Neural progenitor cell (in vitro differentiated cells): ENCODE measurements around the gene HEMGN. TPM values are rescaled to one million over a fixed set of nuclear protein-coding genes. Genes with fewer than 3 reads are reported as not detected.

Experiments
- DNase-seq: peaks from one replicate; pipeline ENCODE4 v3.0.0-alpha.2; 2016; ENCODE audit warnings: low spot score
- H2AFZ ChIP-seq: fragments of 200-600 bp; sonication (generic); replicated peaks from 2 replicates; pipeline ENCODE4 v1.6.1; 2016; ENCODE audit warnings: antibody characterized with exemption
- H3F3A ChIP-seq: fragments of 200-600 bp; sonication (generic); 2 replicates; pipeline ENCODE4 v1.6.1; 2016; ENCODE audit warnings: antibody characterized with exemption, low read depth
- H3K27ac ChIP-seq: fragments of 200-600 bp; sonication (generic); 2 replicates; pipeline ENCODE4 v1.5.1; 2016; ENCODE audit warnings: mild to moderate bottlenecking
- H3K27me3 ChIP-seq: fragments of 200-600 bp; sonication (generic); 2 replicates; pipeline ENCODE4 v1.6.1; 2016; ENCODE audit warnings: mild to moderate bottlenecking, moderate library complexity
- H3K36me3 ChIP-seq: fragments of 200-600 bp; sonication (generic); 2 replicates; pipeline ENCODE4 v1.5.1; 2016
- H3K4me1 ChIP-seq: fragments of 200-600 bp; sonication (generic); 2 replicates; pipeline ENCODE4 v1.6.1; 2016; ENCODE audit warnings: mixed run types
- H3K4me2 ChIP-seq: fragments of 200-600 bp; sonication (generic); 2 replicates; pipeline ENCODE4 v1.6.1; 2016
- H3K4me3 ChIP-seq: fragments of 200-600 bp; sonication (generic); 2 replicates; pipeline ENCODE4 v1.5.1; 2016
- H3K79me2 ChIP-seq: fragments of 200-600 bp; sonication (generic); 2 replicates; pipeline ENCODE4 v1.6.1; 2016; ENCODE audit warnings: low read depth
- H3K9ac ChIP-seq: fragments of 200-600 bp; sonication (generic); 2 replicates; pipeline ENCODE4 v1.6.1; 2016
- H3K9me3 ChIP-seq: fragments of 200-600 bp; sonication (generic); 2 replicates; pipeline ENCODE4 v1.5.1; 2016; ENCODE audit warnings: low read depth
- H4K20me1 ChIP-seq: fragments of 200-600 bp; sonication (generic); 2 replicates; pipeline ENCODE4 v1.6.1; 2016; ENCODE audit warnings: low read depth
- H3K27ac Mint-ChIP-seq: 3 replicates; pipeline ENCODE4 v1.8.0; 2021; ENCODE audit warnings: mixed read lengths
- H3K27me3 Mint-ChIP-seq: 2 replicates; pipeline ENCODE4 v1.8.0; 2022; ENCODE audit warnings: low read depth, mild to moderate bottlenecking, inconsistent platforms, moderate library complexity, mixed read lengths; ENCODE audit not compliant: insufficient read depth
- H3K36me3 Mint-ChIP-seq: 3 replicates; pipeline ENCODE4 v1.8.0; 2021; ENCODE audit warnings: mixed read lengths
- H3K4me1 Mint-ChIP-seq: 3 replicates; pipeline ENCODE4 v1.8.0; 2021; ENCODE audit warnings: mixed read lengths
- H3K4me3 Mint-ChIP-seq: 3 replicates; pipeline ENCODE4 v1.8.0; 2021; ENCODE audit warnings: mild to moderate bottlenecking, moderate library complexity, mixed read lengths
- H3K9me3 Mint-ChIP-seq: 3 replicates; pipeline ENCODE4 v1.8.0; 2020; ENCODE audit warnings: mixed read lengths
- CTCF ChIP-seq: fragments of 200-600 bp; sonication (generic); IDR thresholded peaks from 2 replicates; pipeline ENCODE4 v1.5.1; 2017; ENCODE audit warnings: antibody characterized with exemption, mild to moderate bottlenecking
- EZH2 ChIP-seq: fragments of 200-600 bp; sonication (generic); IDR thresholded peaks from 2 replicates; pipeline ENCODE4 v1.6.1; 2017; ENCODE audit warnings: antibody characterized with exemption, mild to moderate bottlenecking, moderate library complexity
- EZH2phosphoT487 ChIP-seq: fragments of 200-600 bp; sonication (generic); IDR thresholded peaks from 2 replicates; pipeline ENCODE4 v1.6.1; 2017; ENCODE audit warnings: antibody characterized with exemption
- total RNA-seq: library from RNA; depleted of rRNA; stranded (reverse); fragments of >200 nt; gene quantifications from 2 replicates; pipeline ENCODE4 v1.2.3, GENCODE V29; 2015; ENCODE audit warnings: low replicate concordance

HEMGN gene
- total RNA-seq, 1 donor from 2014 or later, result not detected

GRCh38 chr9:97918611-97919010, 19.4 kb downstream of the HEMGN start:
- H3K9me3 Mint-ChIP-seq, result peaks cover 3% of the 10 kb centered on the region

GRCh38 chr9:97911970-97912369, 26.0 kb downstream of the HEMGN start:
- H3K4me3 ChIP-seq, result no peak overlapping the region

More at GRCh38 chr9:97918611-97919010, 19.4 kb downstream of the HEMGN start:
- Histone ChIP-seq H3K4me1 (no peaks in the 10 kb centered on the region), H3K79me2 (peaks cover 4% of the 10 kb centered on the region), H3K4me2 (no peak overlapping the region), H3K27me3 (peaks cover 11% of the 10 kb centered on the region), H3K27ac (no peak overlapping the region), H2AFZ (no peak overlapping the region), H3F3A (peaks cover 12% of the 10 kb centered on the region), H3K36me3 (no peaks in the 10 kb centered on the region), H3K9me3 (no peaks in the 10 kb centered on the region), H4K20me1 (no peaks in the 10 kb centered on the region), H3K9ac (no peak overlapping the region), H3K4me3 (no peak overlapping the region)
- no peaks in the 10 kb centered on the region for H3K36me3 Mint-ChIP-seq
- TF ChIP-seq EZH2 (no peak), EZH2phosphoT487 (no peak), CTCF (no peak)
- H3K4me1 Mint-ChIP-seq, result peaks cover 17% of the 10 kb centered on the region
- DNase-seq, result no peak
- no peak overlapping the region for H3K27ac Mint-ChIP-seq
- no peak overlapping the region for H3K4me3 Mint-ChIP-seq
- peaks cover 19% of the 10 kb centered on the region for H3K27me3 Mint-ChIP-seq

GRCh38 chr9:97911528-97911927, 26.4 kb downstream of the HEMGN start:
- no peaks in the 10 kb centered on the region for H3K9me3 Mint-ChIP-seq
- Histone ChIP-seq H3K4me3 (no peak overlapping the region), H3K36me3 (no peaks in the 10 kb centered on the region), H3K27me3 (no peaks in the 10 kb centered on the region), H2AFZ (no peak overlapping the region), H3K4me2 (no peak overlapping the region), H3K4me1 (no peaks in the 10 kb centered on the region), H3K9ac (no peak overlapping the region), H3K79me2 (no peaks in the 10 kb centered on the region), H3K9me3 (no peaks in the 10 kb centered on the region), H4K20me1 (no peaks in the 10 kb centered on the region), H3K27ac (no peak overlapping the region), H3F3A (no peaks in the 10 kb centered on the region)
- TF ChIP-seq EZH2phosphoT487 (no peak), CTCF (no peak), EZH2 (no peak)
- peaks cover 9% of the 10 kb centered on the region for H3K36me3 Mint-ChIP-seq
- no peak for DNase-seq
- no peaks in the 10 kb centered on the region for H3K27me3 Mint-ChIP-seq
- H3K4me1 Mint-ChIP-seq, result no peaks in the 10 kb centered on the region
- no peak overlapping the region for H3K4me3 Mint-ChIP-seq
- no peak overlapping the region for H3K27ac Mint-ChIP-seq

More at GRCh38 chr9:97911970-97912369, 26.0 kb downstream of the HEMGN start:
- H3K27me3 Mint-ChIP-seq, result peaks cover 2% of the 10 kb centered on the region
- H3K9me3 ChIP-seq, result no peaks in the 10 kb centered on the region
- H3K9ac ChIP-seq, result no peak overlapping the region
- no peak overlapping the region for H3K27ac Mint-ChIP-seq
- H3K4me3 Mint-ChIP-seq, result no peak overlapping the region
- no peaks in the 10 kb centered on the region for H4K20me1 ChIP-seq
- no peaks in the 10 kb centered on the region for H3K36me3 ChIP-seq
- H3F3A ChIP-seq, result no peaks in the 10 kb centered on the region
- no peaks in the 10 kb centered on the region for H3K27me3 ChIP-seq
- H3K4me1 Mint-ChIP-seq, result no peaks in the 10 kb centered on the region
- H3K9me3 Mint-ChIP-seq, result no peaks in the 10 kb centered on the region
- H3K36me3 Mint-ChIP-seq, result peaks cover 9% of the 10 kb centered on the region
- no peak for DNase-seq
- H3K4me1 ChIP-seq, result no peaks in the 10 kb centered on the region
- H3K4me2 ChIP-seq, result no peak overlapping the region
- H3K79me2 ChIP-seq, result no peaks in the 10 kb centered on the region
- no peak for TF ChIP-seq CTCF
- TF ChIP-seq EZH2, result no peak
- TF ChIP-seq EZH2phosphoT487, result no peak
- no peak overlapping the region for H2AFZ ChIP-seq
- H3K27ac ChIP-seq, result no peak overlapping the region
